ENCODE data around the gene CDH11. TPM values are rescaled to one million over a fixed set of nuclear protein-coding genes. Genes with fewer than 3 reads are reported as not detected.

Gene CDH11
- total RNA-seq, 2 donors from 2014 or later, result not detected

GRCh38 chr16:65070831-65071432 lies 50.9 kb downstream of the CDH11 start:
- no peak overlapping the region for H3K27ac Mint-ChIP-seq
- peaks cover 23% of the 10 kb centered on the region for H3K9me3 Mint-ChIP-seq
- no peaks in the 10 kb centered on the region for H3K36me3 Mint-ChIP-seq (ENCODE audit: low read depth)
- no peak overlapping the region for H3K4me3 Mint-ChIP-seq
- H3K27me3 Mint-ChIP-seq, result no peaks in the 10 kb centered on the region
- no peak for ATAC-seq (replicated peaks)
- no peaks in the 10 kb centered on the region for H3K4me1 Mint-ChIP-seq

GRCh38 chr16:65069766-65070165 lies 52.1 kb downstream of the CDH11 start:
- Mint-ChIP-seq H3K9me3 (peaks cover 24% of the 10 kb centered on the region), H3K27ac (no peak overlapping the region), H3K4me1 (no peaks in the 10 kb centered on the region), H3K36me3 (ENCODE audit: low read depth) (no peaks in the 10 kb centered on the region), H3K4me3 (no peak overlapping the region), H3K27me3 (no peaks in the 10 kb centered on the region)
- ATAC-seq (replicated peaks), result no peak

- peaks cover 21% of the 10 kb centered on the region for H3K9me3 Mint-ChIP-seq
- ATAC-seq (replicated peaks), result no peak
- no peak overlapping the region for H3K4me3 Mint-ChIP-seq
- no peak overlapping the region for H3K27ac Mint-ChIP-seq
- H3K4me1 Mint-ChIP-seq, result no peaks in the 10 kb centered on the region
- H3K27me3 Mint-ChIP-seq, result no peaks in the 10 kb centered on the region
- no peaks in the 10 kb centered on the region for H3K36me3 Mint-ChIP-seq (ENCODE audit: low read depth)
Measured at GRCh38 chr16:65069065-65069464, 52.8 kb downstream of the CDH11 start.

- ATAC-seq (replicated peaks), result no peak
- Mint-ChIP-seq H3K27me3 (no peaks in the 10 kb centered on the region), H3K9me3 (peaks cover 21% of the 10 kb centered on the region), H3K4me1 (no peaks in the 10 kb centered on the region), H3K4me3 (no peak overlapping the region), H3K27ac (no peak overlapping the region), H3K36me3 (ENCODE audit: low read depth) (no peaks in the 10 kb centered on the region)
Measured at GRCh38 chr16:65068151-65068740, 53.6 kb downstream of the CDH11 start.

- Mint-ChIP-seq H3K4me1 (no peaks in the 10 kb centered on the region), H3K36me3 (ENCODE audit: low read depth) (no peaks in the 10 kb centered on the region), H3K27ac (no peak overlapping the region), H3K4me3 (no peak overlapping the region), H3K27me3 (no peaks in the 10 kb centered on the region), H3K9me3 (peaks cover 21% of the 10 kb centered on the region)
- no peak for ATAC-seq (replicated peaks)
Measured at GRCh38 chr16:65066651-65067050, 55.2 kb downstream of the CDH11 start.

- Mint-ChIP-seq H3K9me3 (peaks cover 15% of the 10 kb centered on the region), H3K27ac (no peak overlapping the region), H3K4me1 (no peaks in the 10 kb centered on the region), H3K27me3 (no peaks in the 10 kb centered on the region), H3K36me3 (ENCODE audit: low read depth) (no peaks in the 10 kb centered on the region), H3K4me3 (no peak overlapping the region)
- ATAC-seq (replicated peaks), result no peak
Measured at GRCh38 chr16:65065031-65065430, 56.8 kb downstream of the CDH11 start.

- H3K4me3 Mint-ChIP-seq, result no peak overlapping the region
- no peaks in the 10 kb centered on the region for H3K4me1 Mint-ChIP-seq
- H3K27me3 Mint-ChIP-seq, result no peaks in the 10 kb centered on the region
- H3K9me3 Mint-ChIP-seq, result peaks cover 12% of the 10 kb centered on the region
- no peak for ATAC-seq (replicated peaks)
- H3K27ac Mint-ChIP-seq, result no peak overlapping the region
- H3K36me3 Mint-ChIP-seq (ENCODE audit: low read depth), result no peaks in the 10 kb centered on the region
Measured at GRCh38 chr16:65064131-65064530, 57.7 kb downstream of the CDH11 start.

GRCh38 chr16:65062736-65063583 lies 58.9 kb downstream of the CDH11 start:
- H3K36me3 Mint-ChIP-seq (ENCODE audit: low read depth), result no peaks in the 10 kb centered on the region
- H3K9me3 Mint-ChIP-seq, result peaks cover 9% of the 10 kb centered on the region
- H3K4me1 Mint-ChIP-seq, result no peaks in the 10 kb centered on the region
- ATAC-seq (replicated peaks), result no peak
- no peaks in the 10 kb centered on the region for H3K27me3 Mint-ChIP-seq
- no peak overlapping the region for H3K4me3 Mint-ChIP-seq
- H3K27ac Mint-ChIP-seq, result no peak overlapping the region

- Mint-ChIP-seq H3K27ac (no peak overlapping the region), H3K4me1 (no peaks in the 10 kb centered on the region), H3K4me3 (no peak overlapping the region), H3K27me3 (no peaks in the 10 kb centered on the region), H3K9me3 (peaks cover 11% of the 10 kb centered on the region), H3K36me3 (ENCODE audit: low read depth) (no peaks in the 10 kb centered on the region)
- no peak for ATAC-seq (replicated peaks)
Measured at GRCh38 chr16:65061935-65062518, 59.8 kb downstream of the CDH11 start.

GRCh38 chr16:65061263-65061662 lies 60.6 kb downstream of the CDH11 start:
- Mint-ChIP-seq H3K4me3 (no peak overlapping the region), H3K27me3 (no peaks in the 10 kb centered on the region), H3K27ac (no peak overlapping the region), H3K9me3 (peaks cover 11% of the 10 kb centered on the region), H3K4me1 (no peaks in the 10 kb centered on the region), H3K36me3 (ENCODE audit: low read depth) (no peaks in the 10 kb centered on the region)
- ATAC-seq (replicated peaks), result no peak

- H3K27me3 Mint-ChIP-seq, result no peaks in the 10 kb centered on the region
- H3K9me3 Mint-ChIP-seq, result peaks cover 6% of the 10 kb centered on the region
- no peak overlapping the region for H3K4me3 Mint-ChIP-seq
- H3K4me1 Mint-ChIP-seq, result no peaks in the 10 kb centered on the region
- ATAC-seq (replicated peaks), result no peak
- no peak overlapping the region for H3K27ac Mint-ChIP-seq
- H3K36me3 Mint-ChIP-seq (ENCODE audit: low read depth), result no peaks in the 10 kb centered on the region
Measured at GRCh38 chr16:65059406-65059980, 62.4 kb downstream of the CDH11 start.

- Mint-ChIP-seq H3K27ac (no peak overlapping the region), H3K36me3 (ENCODE audit: low read depth) (no peaks in the 10 kb centered on the region), H3K4me3 (no peak overlapping the region), H3K27me3 (no peaks in the 10 kb centered on the region), H3K9me3 (peaks cover 15% of the 10 kb centered on the region), H3K4me1 (no peaks in the 10 kb centered on the region)
- no peak for ATAC-seq (replicated peaks)
Measured at GRCh38 chr16:65057184-65057583, 64.7 kb downstream of the CDH11 start.

- no peaks in the 10 kb centered on the region for H3K36me3 Mint-ChIP-seq (ENCODE audit: low read depth)
- ATAC-seq (replicated peaks), result no peak
- no peaks in the 10 kb centered on the region for H3K4me1 Mint-ChIP-seq
- no peaks in the 10 kb centered on the region for H3K27me3 Mint-ChIP-seq
- no peak overlapping the region for H3K27ac Mint-ChIP-seq
- H3K9me3 Mint-ChIP-seq, result peaks cover 15% of the 10 kb centered on the region
- no peak overlapping the region for H3K4me3 Mint-ChIP-seq
Measured at GRCh38 chr16:65054457-65054856, 67.4 kb downstream of the CDH11 start.

- H3K4me3 Mint-ChIP-seq, result no peak overlapping the region
- no peaks in the 10 kb centered on the region for H3K36me3 Mint-ChIP-seq (ENCODE audit: low read depth)
- H3K27ac Mint-ChIP-seq, result no peak overlapping the region
- no peak for ATAC-seq (replicated peaks)
- no peaks in the 10 kb centered on the region for H3K27me3 Mint-ChIP-seq
- peaks cover 9% of the 10 kb centered on the region for H3K9me3 Mint-ChIP-seq
- no peaks in the 10 kb centered on the region for H3K4me1 Mint-ChIP-seq
Measured at GRCh38 chr16:65049679-65050078, 72.2 kb downstream of the CDH11 start.

Data from activated T-helper 17 cell treated with anti-CD3 and anti-CD28 coated beads, Interleukin-2, amount 50 U/mL, for 72 hours (primary cell).